Measurements from ENCODE around the gene ATRNL1.

Gene ATRNL1

DNA sequence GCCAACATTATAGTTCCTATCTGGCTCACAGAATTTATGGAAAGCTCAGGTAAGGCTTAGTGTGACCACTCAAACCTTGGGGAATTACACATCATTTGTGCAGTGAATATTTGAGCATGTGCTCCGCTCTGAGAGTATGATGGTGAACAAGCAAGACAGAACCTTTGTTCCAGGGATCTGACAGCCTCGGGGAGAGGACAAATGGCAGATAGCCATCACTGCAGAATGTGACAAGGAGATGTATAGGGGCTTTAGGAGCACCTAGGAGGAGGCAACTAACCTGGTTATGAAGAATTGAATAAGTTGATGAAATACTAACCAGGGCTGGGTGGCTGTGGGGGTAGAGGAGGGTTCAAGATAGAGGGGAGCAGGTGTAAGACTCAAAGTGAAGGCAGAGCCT lies 889.4 kb downstream of the ATRNL1 start:
- no peak for DNase-seq (ENCODE audit: low read depth)

- DNase-seq (ENCODE audit: low read depth), result no peak
Measured at GRCh38 chr10:115985786-115986185, 892.6 kb downstream of the ATRNL1 start.

DNA sequence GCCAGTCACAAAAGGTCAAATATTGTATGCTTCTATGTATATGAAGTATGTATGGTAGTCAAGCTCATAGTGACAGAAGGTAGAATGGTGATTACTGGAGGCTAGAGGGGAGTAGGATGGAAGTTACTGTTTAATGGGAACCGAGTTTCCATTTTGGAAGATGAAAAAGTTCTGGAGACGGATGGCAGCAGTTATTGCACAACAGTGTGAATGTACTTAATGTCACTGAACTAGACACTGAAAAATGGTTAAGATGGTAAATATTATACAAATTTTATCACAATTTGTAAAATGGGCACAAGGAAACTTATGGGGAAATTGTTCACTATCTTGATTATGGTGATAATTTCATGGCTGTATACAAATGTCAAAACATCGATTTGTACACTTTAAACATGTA lies 895.2 kb downstream of the ATRNL1 start:
- DNase-seq (ENCODE audit: low read depth), result no peak

- no peak for DNase-seq (ENCODE audit: low read depth)
Measured at GRCh38 chr10:115989621-115990020, 896.5 kb downstream of the ATRNL1 start.

DNA sequence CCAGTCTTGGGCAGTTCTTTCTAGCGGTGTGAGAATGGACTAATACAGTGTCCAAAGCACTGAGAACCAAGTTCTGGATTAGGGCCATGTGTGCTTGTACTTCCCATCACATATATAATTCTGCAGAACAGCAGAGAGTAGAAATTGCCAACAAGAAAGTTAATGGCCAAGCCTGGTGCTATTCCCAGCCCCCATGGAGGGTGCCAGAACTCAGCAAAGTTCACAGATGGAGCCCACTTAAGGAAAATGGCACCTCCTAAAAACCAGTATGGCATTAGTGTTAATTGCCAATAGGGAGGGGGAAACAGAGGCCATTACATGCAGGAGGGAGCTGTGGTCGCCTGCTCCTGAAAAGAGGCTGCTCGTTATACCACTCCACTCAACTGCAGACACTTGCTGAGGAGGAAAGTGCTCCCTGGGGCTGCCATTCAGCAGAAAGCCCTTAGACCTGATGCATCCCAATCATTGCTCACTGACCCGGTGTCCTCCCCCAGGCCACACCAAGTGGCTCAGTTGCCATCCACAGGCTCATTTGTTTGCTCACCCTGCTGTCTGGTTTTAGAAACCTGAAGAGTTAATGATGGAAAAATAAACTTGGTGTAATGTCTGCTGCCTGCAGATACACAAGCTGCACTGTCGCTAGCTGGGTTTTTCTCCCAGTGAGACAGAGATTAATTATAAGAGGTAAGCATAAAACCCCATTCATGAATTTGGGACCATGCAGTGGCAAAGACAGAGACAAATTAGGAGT lies 899.2 kb downstream of the ATRNL1 start:
- DNase-seq (ENCODE audit: low read depth), result no peak

- DNase-seq (ENCODE audit: low read depth), result no peak
Measured at GRCh38 chr10:115996031-115996430, 902.9 kb downstream of the ATRNL1 start.

DNA sequence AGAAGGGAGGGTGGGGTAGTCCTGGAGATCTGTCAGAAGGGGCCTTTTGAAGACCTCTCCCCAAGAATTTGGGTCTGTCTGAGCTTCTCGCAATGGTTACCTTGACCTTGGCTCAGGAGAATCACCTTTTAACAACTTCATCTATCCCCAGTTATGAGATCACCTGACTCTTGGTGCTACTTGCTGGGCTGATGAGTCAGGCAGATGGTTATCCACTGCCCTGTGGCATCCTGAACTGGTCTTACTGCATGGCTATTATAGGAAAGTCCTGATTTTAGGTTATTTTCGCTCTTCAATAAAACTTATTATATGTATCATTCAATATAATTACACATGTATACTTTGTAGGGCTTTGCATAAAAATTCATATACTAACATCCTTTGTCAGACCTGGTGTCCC lies 905.1 kb downstream of the ATRNL1 start:
- no peak for DNase-seq (ENCODE audit: low read depth)
